PC-9 (cell line): ENCODE measurements around the gene MANEA. TPM values are rescaled to one million over a fixed set of nuclear protein-coding genes. Genes with fewer than 3 reads are reported as not detected.

Experiments
- BruUV-seq: library from RNA; stranded (reverse); fragments of 400-500 nt; replicated peaks from 2 replicates; lab custom pipeline; 2021; lab: Mats Ljungman, UMichigan
- CTCF ChIA-PET: fragments of 300-600 bp; sonication (Branson Sonifier 250); formaldehyde crosslinking; loops from one replicate; lab custom pipeline; 2022; ENCODE audit warnings: antibody characterized with exemption; lab: Charles Lee
- POLR2A ChIA-PET: fragments of 300-600 bp; sonication (Branson Sonifier 250); formaldehyde crosslinking; loops from one replicate; lab custom pipeline; 2022; ENCODE audit warnings: antibody characterized with exemption; ENCODE audit not compliant: unreplicated experiment; lab: Charles Lee
- DNase-seq, 2 experiments: peaks; one replicate each; pipeline versions ENCODE4 v3.0.0 to v3.0.0-alpha.2; 2015 to 2022; ENCODE audit warnings: mixed read lengths in 1 of 2
- H2AFZ ChIP-seq: fragments of 200-600 bp; sonication (generic); 2 replicates; pipeline ENCODE4 v1.8.1; 2017; ENCODE audit warnings: antibody characterized with exemption
- H3F3A ChIP-seq: fragments of 200-600 bp; sonication (generic); 2 replicates; pipeline ENCODE4 v1.8.1; 2017; ENCODE audit warnings: antibody characterized with exemption, mild to moderate bottlenecking, low read depth; ENCODE audit not compliant: insufficient read depth
- H3K27ac ChIP-seq: fragments of 200-600 bp; sonication (generic); 2 replicates; pipeline ENCODE4 v1.6.1; 2016; ENCODE audit warnings: mixed run types
- H3K27me3 ChIP-seq: fragments of 200-600 bp; sonication (generic); 2 replicates; pipeline ENCODE4 v1.6.1; 2016; ENCODE audit warnings: low read depth, mixed run types; ENCODE audit not compliant: insufficient read depth
- H3K36me3 ChIP-seq: fragments of 200-600 bp; sonication (generic); 2 replicates; pipeline ENCODE4 v1.6.1; 2016; ENCODE audit warnings: low read depth, mixed run types
- H3K4me1 ChIP-seq: fragments of 200-600 bp; sonication (generic); replicated peaks from 2 replicates; pipeline ENCODE4 v1.6.1; 2016; ENCODE audit warnings: mixed run types; ENCODE audit not compliant: insufficient read depth
- H3K4me2 ChIP-seq: fragments of 200-600 bp; sonication (generic); 2 replicates; pipeline ENCODE4 v1.6.1; 2017; ENCODE audit warnings: mixed run types
- H3K4me3 ChIP-seq: fragments of 200-600 bp; sonication (generic); 2 replicates; pipeline ENCODE4 v1.6.1; 2016; ENCODE audit warnings: mixed run types
- H3K79me2 ChIP-seq: fragments of 200-600 bp; sonication (generic); 2 replicates; pipeline ENCODE4 v1.6.1; 2017; ENCODE audit warnings: low read depth, mixed run types
- H3K9me2 ChIP-seq: fragments of 200-600 bp; sonication (generic); 2 replicates; pipeline ENCODE4 v1.8.1; 2017; ENCODE audit warnings: mild to moderate bottlenecking; ENCODE audit not compliant: insufficient read depth
- H3K9me3 ChIP-seq: fragments of 200-600 bp; sonication (generic); 2 replicates; pipeline ENCODE4 v1.8.1; 2016; ENCODE audit warnings: low read depth; ENCODE audit not compliant: insufficient read depth
- H4K20me1 ChIP-seq: fragments of 200-600 bp; sonication (generic); 2 replicates; pipeline ENCODE4 v1.8.1; 2017; ENCODE audit not compliant: insufficient read depth
- CTCF ChIP-seq: fragments of 200-600 bp; sonication (generic); conservative IDR thresholded peaks from 2 replicates; pipeline ENCODE4 v1.6.1; 2017; ENCODE audit warnings: mixed run types, antibody characterized with exemption, mild to moderate bottlenecking, moderate library complexity
- EZH2 ChIP-seq: fragments of 200-600 bp; sonication (generic); IDR thresholded peaks from 2 replicates; pipeline ENCODE4 v1.8.0; 2017; ENCODE audit warnings: antibody characterized with exemption, low read depth
- intact Hi-C: fragments of 100-400 bp; cut with micrococcal nuclease; formaldehyde crosslinking; loops from one replicate; pipeline ENCODE4 v1.10.0; 2022; ENCODE audit not compliant: unreplicated experiment
- total RNA-seq: library from RNA; stranded (reverse); gene quantifications from 2 replicates; pipeline ENCODE4 v1.2.3, GENCODE V29; 2021

Gene MANEA
- total RNA-seq, 1 experiment from 2014 or later: 11.0 TPM

GRCh38 chr6:95648636-95649035, 71.3 kb downstream of the MANEA start:
- TF ChIP-seq EZH2 (no peak), CTCF (no peak)
- Histone ChIP-seq H3F3A (no peaks in the 10 kb centered on the region), H3K36me3 (no peaks in the 10 kb centered on the region), H3K79me2 (no peaks in the 10 kb centered on the region), H3K4me2 (no peak overlapping the region), H3K4me1 (0 out of 2 replicates have a peak, but pooled peaks cover 3% of the 10 kb centered on the region), H3K9me2 (no peaks in the 10 kb centered on the region), H3K9me3 (no peaks in the 10 kb centered on the region), H4K20me1 (no peaks in the 10 kb centered on the region), H3K27me3 (no peaks in the 10 kb centered on the region), H2AFZ (no peak overlapping the region), H3K27ac (no peak overlapping the region), H3K4me3 (no peak overlapping the region)
- intact Hi-C loops: no loop called here
- BruUV-seq: no TSS peak
- DNase-seq: no peak
- ChIA-PET POLR2A (no interaction called here), CTCF (no interaction called here)

- POLR2A ChIA-PET: no interaction called here
- TF ChIP-seq CTCF: no peak
- no peak for TF ChIP-seq EZH2
- Histone ChIP-seq H3K4me2 (no peak overlapping the region), H3K4me3 (no peak overlapping the region), H3K9me2 (no peaks in the 10 kb centered on the region), H4K20me1 (no peaks in the 10 kb centered on the region), H3F3A (no peaks in the 10 kb centered on the region), H2AFZ (no peak overlapping the region), H3K4me1 (0 out of 2 replicates have a peak, but pooled peaks cover 3% of the 10 kb centered on the region), H3K36me3 (no peaks in the 10 kb centered on the region), H3K27ac (no peak overlapping the region), H3K27me3 (no peaks in the 10 kb centered on the region), H3K9me3 (no peaks in the 10 kb centered on the region), H3K79me2 (no peaks in the 10 kb centered on the region)
- BruUV-seq: no TSS peak
- intact Hi-C loops: no loop called here
- no peak for DNase-seq
- CTCF ChIA-PET: no interaction called here
Observed at GRCh38 chr6:95649451-95649850, 72.1 kb downstream of the MANEA start.

- DNase-seq: no peak
- CTCF ChIA-PET: no interaction called here
- no peaks in the 10 kb centered on the region for H3K4me1 ChIP-seq
- H2AFZ ChIP-seq: no peak overlapping the region
- no peak for TF ChIP-seq CTCF
- TF ChIP-seq EZH2: no peak
- H3K4me3 ChIP-seq: no peak overlapping the region
- no peaks in the 10 kb centered on the region for H3K9me3 ChIP-seq
- no peaks in the 10 kb centered on the region for H4K20me1 ChIP-seq
- intact Hi-C loops: no loop called here
- H3K79me2 ChIP-seq: no peaks in the 10 kb centered on the region
- H3K27ac ChIP-seq: no peak overlapping the region
- no peaks in the 10 kb centered on the region for H3K36me3 ChIP-seq
- no peak overlapping the region for H3K4me2 ChIP-seq
- no TSS peak for BruUV-seq
- H3K27me3 ChIP-seq: no peaks in the 10 kb centered on the region
- H3K9me2 ChIP-seq: no peaks in the 10 kb centered on the region
- POLR2A ChIA-PET: no interaction called here
- no peaks in the 10 kb centered on the region for H3F3A ChIP-seq
Observed at GRCh38 chr6:95654176-95654575, 76.8 kb downstream of the MANEA start.
